Vagina (tissue), 2 donors: ENCODE data around the gene SVOP. TPM values are rescaled to one million over a fixed set of nuclear protein-coding genes. Genes with fewer than 3 reads are reported as not detected.

Source experiments
- DNase-seq, 2 donors: peaks; one replicate each; pipeline ENCODE4 v3.0.0-alpha.2; 2017; ENCODE audit errors: extremely low spot score in 2 of 2
- H3K27ac ChIP-seq: fragments of 200-600 bp; sonication (generic); one replicate; pipeline ENCODE4 v1.5.1; 2019
- H3K27me3 ChIP-seq: fragments of 200-600 bp; sonication (generic); one replicate; pipeline ENCODE4 v1.5.1; 2019
- H3K36me3 ChIP-seq, 2 donors: fragments of 200-600 bp; sonication (generic); one replicate each; pipeline ENCODE4 v1.5.1; 2017 to 2019
- H3K4me1 ChIP-seq: fragments of 200-600 bp; sonication (generic); one replicate; pipeline ENCODE4 v1.5.1; 2019
- H3K4me3 ChIP-seq, 2 donors: fragments of 200-600 bp; sonication (generic); 1 replicate in 1 of 2; 2 replicates in 1 of 2; pipeline ENCODE4 v1.5.1; 2016 to 2019
- H3K9me3 ChIP-seq: fragments of 200-600 bp; sonication (generic); one replicate; pipeline ENCODE4 v1.5.1; 2019
- CTCF ChIP-seq, 3 experiments: fragments of 450-650 bp in 2 of 3; fragments of 200-600 bp in 1 of 3; sonication (generic) in 1 of 3; IDR thresholded peaks; one replicate each; pipeline ENCODE4 v1.5.1; 2017 to 2019; ENCODE audit warnings: antibody characterized with exemption in 3 of 3, mild to moderate bottlenecking in 2 of 3, moderate library complexity in 2 of 3
- POLR2A ChIP-seq, 2 donors: fragments of 450-650 bp; IDR thresholded peaks; one replicate each; pipeline ENCODE4 v1.6.1; 2017; ENCODE audit warnings: antibody characterized with exemption in 2 of 2, mild to moderate bottlenecking in 2 of 2, moderate library complexity in 2 of 2
- POLR2AphosphoS5 ChIP-seq, 2 donors: sonication (generic); formaldehyde crosslinking; IDR thresholded peaks; one replicate each; pipeline ENCODE4 v1.9.0; 2017; ENCODE audit warnings: antibody characterized with exemption in 2 of 2, mild to moderate bottlenecking in 2 of 2, low read depth in 1 of 2; ENCODE audit not compliant: insufficient read depth in 1 of 2
- intact Hi-C: fragments of 100-400 bp; cut with DNase I; formaldehyde crosslinking; loops from one replicate; pipeline ENCODE4 v1.15.1; 2023
- total RNA-seq: library from RNA; depleted of rRNA; stranded (reverse); fragments of >200 nt; gene quantifications from one replicate; pipeline ENCODE4 v1.2.3, GENCODE V29; 2016

The SVOP gene
- total RNA-seq, 1 donor from 2014 or later = under 0.01 TPM

- Histone ChIP-seq H3K36me3 (no peaks in the 10 kb centered on the region), H3K4me3 (no peak overlapping the region), H3K27me3 (no peaks in the 10 kb centered on the region), H3K27ac (no peak overlapping the region), H3K9me3 (no peaks in the 10 kb centered on the region), H3K4me1 (no peaks in the 10 kb centered on the region)
- no peak for TF ChIP-seq POLR2A (IDR thresholded peaks at IDR 0.05)
- no peak for TF ChIP-seq CTCF (IDR thresholded peaks at IDR 0.05)
- no peak for TF ChIP-seq POLR2AphosphoS5 (IDR thresholded peaks at IDR 0.05; ENCODE audit: insufficient read depth in 1 of 2, low read depth in 1 of 2)
- DNase-seq = no peak
- intact Hi-C loops = no loop called here
Observed at GRCh38 chr12:108916336-108916735, 104.5 kb downstream of the SVOP start.

- no peaks in the 10 kb centered on the region for H3K27me3 ChIP-seq
- H3K27ac ChIP-seq = no peak overlapping the region
- H3K4me3 ChIP-seq = no peak overlapping the region
- TF ChIP-seq CTCF (IDR thresholded peaks at IDR 0.05) (no peak), POLR2AphosphoS5 (IDR thresholded peaks at IDR 0.05; ENCODE audit: insufficient read depth in 1 of 2, low read depth in 1 of 2) (no peak), POLR2A (IDR thresholded peaks at IDR 0.05) (no peak)
- DNase-seq = no peak
- H3K9me3 ChIP-seq = no peaks in the 10 kb centered on the region
- no peaks in the 10 kb centered on the region for H3K4me1 ChIP-seq
- intact Hi-C loops = no loop called here
- no peaks in the 10 kb centered on the region for H3K36me3 ChIP-seq
Observed at GRCh38 chr12:108915632-108916133, 105.2 kb downstream of the SVOP start.

- Histone ChIP-seq H3K9me3 (no peaks in the 10 kb centered on the region), H3K4me3 (no peak overlapping the region), H3K36me3 (no peaks in the 10 kb centered on the region), H3K27me3 (no peaks in the 10 kb centered on the region), H3K27ac (no peak overlapping the region), H3K4me1 (no peaks in the 10 kb centered on the region)
- TF ChIP-seq CTCF (IDR thresholded peaks at IDR 0.05) (no peak), POLR2A (IDR thresholded peaks at IDR 0.05) (no peak), POLR2AphosphoS5 (IDR thresholded peaks at IDR 0.05; ENCODE audit: insufficient read depth in 1 of 2, low read depth in 1 of 2) (no peak)
- DNase-seq = no peak
- intact Hi-C loops = no loop called here
Observed at GRCh38 chr12:108914121-108914531, 106.7 kb downstream of the SVOP start.

GRCh38 chr12:108912361-108912760 lies 108.5 kb downstream of the SVOP start:
- no peaks in the 10 kb centered on the region for H3K4me1 ChIP-seq
- no peaks in the 10 kb centered on the region for H3K27me3 ChIP-seq
- no peaks in the 10 kb centered on the region for H3K36me3 ChIP-seq
- H3K27ac ChIP-seq = no peak overlapping the region
- DNase-seq = no peak
- TF ChIP-seq POLR2AphosphoS5 (IDR thresholded peaks at IDR 0.05; ENCODE audit: insufficient read depth in 1 of 2, low read depth in 1 of 2) (no peak), POLR2A (IDR thresholded peaks at IDR 0.05) (no peak), CTCF (IDR thresholded peaks at IDR 0.05) (no peak)
- intact Hi-C loops = no loop called here
- no peaks in the 10 kb centered on the region for H3K9me3 ChIP-seq
- H3K4me3 ChIP-seq = no peak overlapping the region

- no peak for DNase-seq
- no peaks in the 10 kb centered on the region for H3K27me3 ChIP-seq
- H3K4me1 ChIP-seq = no peaks in the 10 kb centered on the region
- intact Hi-C loops = no loop called here
- no peak overlapping the region for H3K27ac ChIP-seq
- no peak overlapping the region for H3K4me3 ChIP-seq
- TF ChIP-seq POLR2A (IDR thresholded peaks at IDR 0.05) (no peak), POLR2AphosphoS5 (IDR thresholded peaks at IDR 0.05; ENCODE audit: insufficient read depth in 1 of 2, low read depth in 1 of 2) (no peak), CTCF (IDR thresholded peaks at IDR 0.05) (no peak)
- no peaks in the 10 kb centered on the region for H3K36me3 ChIP-seq
- no peaks in the 10 kb centered on the region for H3K9me3 ChIP-seq
Observed at GRCh38 chr12:108911915-108912314, 109.0 kb downstream of the SVOP start.
